GM21825 (cell line): ENCODE results near the gene RNF212.

Experiments used
- ATAC-seq: cut with Tn5 transposase; IDR thresholded peaks from one replicate; pipeline ENCODE4 v1.9.1; 2021; ENCODE audit warnings: mild to moderate bottlenecking, moderate library complexity; ENCODE audit not compliant: unreplicated experiment

Gene RNF212

DNA sequence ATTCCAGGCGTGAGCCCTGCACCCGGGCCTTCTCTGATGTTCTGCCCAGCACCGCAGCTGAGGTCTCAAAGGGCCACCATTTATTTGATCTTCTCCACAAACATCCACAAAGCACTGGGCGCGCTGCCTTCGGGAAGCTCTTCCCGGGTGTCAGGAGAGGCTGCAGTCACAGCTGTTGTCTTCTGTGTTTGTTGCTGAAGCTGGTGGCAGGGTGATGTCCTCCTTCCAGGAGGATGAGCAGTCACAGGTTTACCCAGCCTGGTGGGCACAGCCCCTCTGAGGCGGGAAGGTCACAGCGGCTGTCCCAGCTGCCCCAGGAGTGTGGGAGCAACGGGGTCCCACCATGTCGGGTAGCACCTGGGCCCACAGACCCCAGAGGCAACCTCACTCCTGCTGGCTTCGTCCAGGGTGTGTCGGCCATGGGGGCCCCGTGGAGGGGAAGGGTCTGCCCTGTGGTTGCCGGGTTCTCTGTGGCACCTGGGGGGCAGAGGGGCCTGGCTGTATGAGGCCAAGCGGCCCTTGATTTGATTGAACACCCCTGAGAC, 74.3 kb downstream of the RNF212 start:
- ATAC-seq: no peak

DNA sequence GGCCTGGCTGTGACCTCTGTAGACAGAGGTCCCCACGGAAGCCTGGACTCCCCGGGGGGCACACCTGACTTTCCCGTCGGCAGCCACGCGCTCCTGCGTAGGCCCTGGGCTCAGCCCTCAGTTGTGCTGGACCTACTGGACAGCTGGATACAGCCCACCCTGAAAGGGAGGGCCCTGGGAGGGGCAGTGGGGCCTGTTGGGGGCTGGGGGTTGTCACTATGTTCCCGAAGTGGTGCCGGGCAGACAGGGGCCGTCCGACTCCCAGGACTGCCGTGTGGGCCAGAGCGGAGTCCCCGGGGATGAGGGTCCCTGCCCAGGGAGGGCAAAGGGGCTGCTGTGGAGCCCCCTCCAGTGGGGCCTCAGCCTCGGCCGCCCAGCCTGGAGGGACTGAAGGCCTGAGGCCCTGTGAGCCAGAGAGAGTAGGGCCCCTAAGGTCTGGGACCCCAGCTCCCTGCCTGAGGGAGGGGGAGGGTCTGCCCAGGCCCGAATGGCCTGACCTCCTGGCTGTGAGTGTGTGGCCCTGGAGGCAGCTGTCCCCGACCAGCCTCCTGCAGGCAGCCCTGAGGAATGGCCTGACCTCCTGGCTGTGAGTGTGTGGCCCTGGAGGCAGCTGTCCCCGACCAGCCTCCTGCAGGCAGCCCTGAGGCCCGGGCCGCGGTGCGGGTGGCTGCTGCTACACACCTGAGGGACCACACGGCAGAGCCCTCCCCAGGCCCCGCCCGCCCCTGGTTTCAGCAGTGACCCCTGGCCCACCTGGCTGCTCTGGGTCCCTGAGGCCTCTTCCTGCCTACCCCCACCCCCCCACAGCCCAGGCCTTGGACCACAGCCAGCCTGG, 76.2 kb downstream of the RNF212 start:
- ATAC-seq: no peak

DNA sequence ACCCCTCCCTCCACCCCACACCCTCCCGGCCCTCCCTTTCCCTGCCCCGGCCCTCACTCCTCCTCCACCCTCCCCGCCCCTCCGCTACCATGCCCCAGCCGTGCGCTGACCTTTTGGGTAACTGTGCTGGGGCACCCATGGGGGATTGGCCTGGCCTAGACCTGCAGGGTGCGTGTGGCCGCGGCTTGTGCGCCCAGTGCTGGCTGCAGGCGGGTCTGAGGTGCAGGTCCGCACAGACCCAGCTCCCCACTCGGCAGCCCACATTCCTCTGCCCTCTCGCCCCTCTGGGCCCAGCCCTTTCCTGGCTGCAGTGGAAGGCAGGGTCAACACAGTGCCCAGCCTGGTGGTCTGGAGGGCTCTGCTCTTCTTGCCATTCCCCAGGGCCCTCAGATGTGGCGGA, 77.3 kb downstream of the RNF212 start:
- no peak for ATAC-seq

DNA sequence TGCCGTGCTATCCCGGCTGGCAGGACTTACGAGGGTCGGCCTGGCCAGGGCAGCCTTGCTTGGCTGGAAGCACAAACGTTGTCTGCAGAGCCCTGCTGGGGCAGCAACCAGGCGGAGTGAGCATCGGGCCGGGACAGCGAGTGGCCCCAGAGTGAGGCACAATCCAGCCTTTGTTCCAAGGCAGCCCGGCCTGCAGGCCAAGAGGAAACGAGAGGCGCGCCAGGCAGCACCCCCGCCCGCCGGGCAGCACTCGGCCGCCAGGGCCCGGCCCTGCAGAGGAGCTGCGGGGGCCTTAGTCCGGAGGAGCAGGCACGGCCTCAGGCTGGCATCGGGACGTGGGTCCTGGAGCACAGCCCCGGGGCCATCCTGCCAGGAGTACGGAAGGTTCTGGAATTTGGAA, 77.9 kb downstream of the RNF212 start:
- no peak for ATAC-seq

DNA sequence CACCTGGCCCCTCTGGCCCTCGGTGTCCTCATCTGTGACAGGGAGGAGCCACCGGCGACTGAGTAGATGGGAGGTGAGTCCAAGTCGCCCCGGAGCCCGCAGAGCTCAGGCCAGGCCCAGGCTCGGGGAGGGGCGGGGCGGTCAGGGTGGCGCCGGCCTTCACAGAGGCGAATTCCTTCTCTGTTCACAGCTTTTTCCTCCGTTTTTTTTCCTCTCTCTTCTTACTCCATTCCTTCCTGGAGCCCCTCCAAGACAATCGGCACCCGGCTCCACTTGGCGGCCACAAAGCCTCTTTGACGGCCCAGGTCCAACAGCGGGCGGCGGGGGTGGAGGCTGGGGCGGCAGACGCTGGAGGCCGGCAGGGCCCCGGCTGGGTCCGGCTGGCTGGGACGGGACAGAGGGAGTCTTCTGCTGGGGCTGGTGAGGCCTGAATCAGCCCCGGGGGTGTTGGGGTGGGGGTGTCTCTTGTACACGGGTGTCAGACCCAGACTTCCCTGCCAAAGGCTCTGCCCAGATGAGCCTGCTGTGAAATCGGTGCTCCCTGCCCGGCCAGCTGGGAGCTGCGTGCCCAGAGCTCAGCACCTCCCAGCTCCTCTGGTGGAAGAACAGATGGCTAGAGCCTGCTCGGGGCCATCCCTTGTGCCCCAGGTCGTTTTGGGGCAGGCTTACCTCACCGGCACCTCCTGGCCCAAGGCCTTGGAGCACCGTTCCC, 79.4 kb downstream of the RNF212 start:
- ATAC-seq: no peak

DNA sequence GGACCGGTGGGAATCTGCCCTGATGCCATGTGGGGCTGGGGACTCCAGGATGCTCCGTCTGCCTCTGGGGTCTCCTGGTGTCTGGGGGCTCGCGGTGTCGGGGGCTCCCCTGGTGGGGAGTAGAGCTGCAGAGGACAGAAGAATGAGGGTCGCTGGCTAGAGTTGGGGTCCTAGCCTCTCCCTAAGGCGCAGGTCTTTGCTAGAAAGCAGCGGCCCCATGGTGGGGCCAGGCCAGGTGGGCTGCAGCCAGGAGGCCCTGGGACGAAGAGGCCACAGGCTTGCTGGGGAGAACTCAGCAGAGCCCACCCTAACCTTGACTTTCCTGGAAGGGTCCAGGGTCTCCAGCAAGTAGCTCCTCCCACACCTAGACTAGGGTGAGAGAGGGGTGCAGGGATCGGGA, 80.5 kb downstream of the RNF212 start:
- no peak for ATAC-seq

DNA sequence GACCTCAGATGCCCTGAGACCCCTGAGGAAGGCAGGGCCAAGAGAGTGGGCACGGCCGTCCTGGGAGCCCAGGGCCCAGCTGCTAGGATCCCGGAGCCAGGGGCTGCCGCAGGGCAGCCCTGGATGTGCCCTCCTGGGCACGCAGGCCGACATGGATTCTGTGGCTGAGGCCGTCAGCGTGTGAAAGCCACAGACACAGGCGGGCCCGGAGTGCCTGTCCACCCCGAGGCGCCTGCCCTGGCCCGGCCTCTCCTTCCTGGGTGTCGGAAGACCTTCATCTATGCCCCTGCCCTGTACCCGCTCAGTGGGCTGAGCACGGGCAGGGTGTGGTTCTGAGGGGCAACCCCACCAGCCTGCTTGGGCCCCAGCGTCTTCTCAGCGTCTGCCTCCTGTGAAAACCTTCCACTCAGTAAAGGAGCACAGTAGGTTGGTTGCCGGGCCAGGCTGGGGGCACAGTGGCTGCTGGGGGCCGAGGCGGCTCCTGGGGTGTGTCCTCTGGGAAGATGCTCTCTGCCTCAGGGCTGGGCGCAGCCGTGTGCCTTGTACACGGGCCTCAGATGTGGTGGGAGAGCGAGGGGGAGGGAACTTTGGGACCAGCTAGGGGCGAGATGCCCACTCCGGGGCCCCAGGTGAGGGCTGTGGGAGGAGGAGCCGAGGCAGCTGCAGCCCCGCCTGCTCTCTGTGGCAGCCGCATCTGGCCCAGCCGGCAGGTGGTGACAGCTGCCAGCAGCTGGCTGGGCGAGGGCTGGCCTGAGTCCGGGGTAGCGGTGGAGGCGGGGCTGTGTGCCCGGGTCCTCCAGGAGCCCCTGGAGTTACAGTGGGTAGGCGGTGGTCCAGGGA, 81.2 kb downstream of the RNF212 start:
- ATAC-seq: no peak

DNA sequence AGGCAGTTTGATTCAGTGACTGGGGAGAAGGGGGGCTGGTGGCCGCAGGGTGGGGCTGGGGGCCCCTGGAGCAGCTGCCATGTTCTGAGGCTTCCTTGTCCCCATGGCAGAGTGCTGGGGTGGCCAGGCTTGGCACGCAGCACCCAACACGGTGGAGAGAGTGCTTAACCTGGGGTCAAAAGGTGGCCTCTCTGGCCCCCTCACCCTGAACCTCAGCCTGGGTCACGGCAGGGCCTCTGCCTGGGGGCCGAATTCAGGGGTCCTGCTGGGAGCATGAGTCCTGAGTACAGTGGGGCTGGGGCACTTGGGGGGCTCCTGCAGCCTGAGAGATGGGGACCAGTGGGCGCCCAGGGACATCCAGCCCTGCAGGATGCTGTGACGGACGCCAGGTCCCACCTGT, 82.0 kb downstream of the RNF212 start:
- no peak for ATAC-seq

DNA sequence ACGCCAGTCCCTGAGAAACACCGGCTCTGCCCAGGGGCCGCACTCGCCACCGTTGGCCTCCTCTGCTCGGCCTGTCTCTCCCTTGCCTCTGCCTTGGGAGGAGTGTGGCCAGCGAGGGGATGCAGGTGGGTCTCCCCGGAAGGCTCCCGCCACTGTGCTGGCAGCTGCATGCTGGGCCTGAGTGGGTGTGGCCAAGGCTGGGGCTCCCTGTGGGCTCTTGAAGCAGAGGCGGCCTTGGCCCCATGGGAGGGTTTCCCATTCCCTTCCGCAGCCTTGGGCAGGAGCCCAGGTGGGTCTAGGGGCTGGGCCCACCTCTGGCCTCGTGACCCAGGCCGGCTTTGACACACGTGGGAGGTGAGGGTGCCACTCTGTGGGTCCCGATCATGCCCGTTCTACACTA, 82.8 kb downstream of the RNF212 start:
- no peak for ATAC-seq

DNA sequence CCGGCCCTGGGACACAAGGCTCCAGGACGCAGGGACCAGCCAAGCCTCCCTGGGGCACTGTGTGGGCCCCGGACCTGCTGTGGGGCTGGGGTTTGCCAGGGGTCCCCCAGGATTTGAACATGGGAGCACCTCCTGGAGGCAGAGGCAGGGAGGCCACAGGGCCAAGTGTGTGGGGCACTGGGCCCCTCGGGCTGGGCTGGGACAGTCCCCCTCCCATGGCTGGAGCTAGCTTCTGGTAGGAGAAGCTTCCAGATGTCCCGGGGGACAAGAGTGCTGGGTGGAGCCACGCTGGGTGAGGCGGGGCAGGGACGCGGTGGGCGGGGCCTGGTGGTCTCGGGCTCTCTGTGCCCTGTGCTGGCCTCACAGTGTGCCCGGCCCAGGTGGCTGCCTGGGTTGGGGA, 83.3 kb downstream of the RNF212 start:
- ATAC-seq: no peak

DNA sequence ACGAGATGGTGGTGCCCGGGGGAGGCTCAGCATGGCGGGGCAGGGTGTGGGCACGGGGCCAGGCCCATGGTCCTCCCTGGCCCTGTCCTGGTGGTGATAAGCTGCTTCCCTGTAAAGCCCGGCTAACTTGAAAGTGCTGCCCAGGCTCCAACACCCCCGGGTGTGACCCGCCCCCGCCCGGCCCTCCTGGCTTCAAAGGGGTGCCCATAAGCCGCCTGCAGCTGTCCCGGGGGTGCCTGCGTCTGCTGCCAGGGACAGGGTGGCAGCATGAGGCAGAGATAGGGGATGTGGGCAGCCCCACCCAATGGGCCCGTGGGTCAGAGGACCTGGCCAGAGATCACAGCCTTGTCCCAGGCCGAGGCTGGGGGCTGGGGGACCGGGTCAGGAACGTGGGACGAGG, 83.8 kb downstream of the RNF212 start:
- ATAC-seq: no peak

DNA sequence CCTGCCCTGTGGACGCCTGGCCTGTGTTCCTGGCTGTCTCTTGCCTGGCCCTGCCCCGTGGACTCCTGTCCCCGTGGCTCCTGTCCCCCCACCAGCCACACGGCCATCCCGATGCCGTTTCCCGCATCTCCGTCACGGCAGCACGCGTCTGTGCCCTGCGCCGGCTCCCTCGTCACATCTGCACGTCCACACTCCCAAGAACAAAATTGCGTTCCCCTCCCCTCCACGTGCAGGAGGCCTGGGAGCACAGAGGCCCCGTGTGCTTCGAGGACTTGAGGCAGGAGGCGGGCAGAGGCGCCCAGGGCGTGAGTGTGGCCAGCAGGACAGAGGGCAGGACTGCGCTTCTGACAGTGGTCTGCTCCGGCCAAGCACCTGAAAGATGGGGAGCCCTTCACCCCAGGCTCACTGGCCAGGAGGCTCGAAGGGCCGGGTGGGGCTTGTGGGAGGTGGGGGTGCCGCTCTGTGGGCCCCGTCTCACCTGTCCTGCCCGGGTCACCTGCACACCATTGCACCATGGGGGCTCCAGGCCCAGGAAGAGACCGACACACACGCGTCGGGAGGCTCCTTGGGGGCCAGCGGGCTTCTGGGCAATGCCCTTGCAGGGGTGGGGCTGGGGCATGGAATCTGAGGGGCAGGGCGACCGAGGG, 84.7 kb downstream of the RNF212 start:
- ATAC-seq: no peak

DNA sequence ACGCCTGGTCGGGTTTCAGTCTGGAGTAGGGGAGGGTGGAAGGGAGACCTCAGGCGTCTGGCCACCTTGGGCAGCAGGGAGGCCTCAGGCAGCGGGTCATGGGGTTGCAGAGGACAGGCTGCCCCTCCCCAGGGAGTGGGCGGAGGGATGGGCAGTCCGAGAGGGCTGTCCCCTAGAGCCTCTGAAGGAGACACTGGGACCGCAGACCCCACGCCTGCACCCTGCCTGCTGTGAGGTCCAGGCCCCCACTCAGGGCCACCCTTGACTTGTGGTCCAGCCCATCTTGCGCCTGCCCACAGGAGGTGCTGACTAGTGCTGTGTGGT, 85.5 kb downstream of the RNF212 start:
- ATAC-seq: no peak

DNA sequence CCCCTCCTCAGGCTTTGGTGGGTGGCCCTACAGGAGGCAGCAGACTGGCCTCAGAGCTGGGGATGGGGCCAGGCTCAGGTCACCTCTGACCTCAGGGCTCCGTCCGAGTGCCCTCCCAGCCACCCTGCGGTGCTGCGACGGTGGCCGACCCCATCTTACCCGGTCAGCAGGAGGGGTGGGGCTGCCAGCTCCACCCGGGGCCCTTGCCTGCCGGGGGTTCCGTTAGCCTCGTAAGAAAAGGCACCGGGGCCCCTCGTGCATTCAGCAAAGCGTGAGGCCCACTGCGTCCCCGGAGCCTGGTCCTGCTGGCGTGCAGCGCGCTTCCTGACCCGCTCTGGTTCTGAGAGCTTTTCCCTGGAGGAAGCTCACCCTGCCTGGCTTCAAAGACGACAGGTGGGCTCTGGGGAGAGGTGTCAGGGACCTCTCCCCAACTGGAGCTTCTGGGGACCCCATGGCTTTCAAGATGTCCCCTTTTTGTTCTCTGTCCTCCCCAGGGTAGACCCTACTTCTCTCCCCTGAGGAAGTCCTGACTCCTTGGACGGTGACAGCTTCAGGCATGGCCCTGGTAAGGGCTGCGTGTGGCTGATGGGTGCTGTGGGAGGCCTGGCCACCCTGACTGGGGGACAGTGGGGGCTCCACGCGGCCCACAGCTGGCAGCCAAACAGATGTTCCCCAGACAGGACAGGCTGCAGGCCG, 86.0 kb downstream of the RNF212 start:
- ATAC-seq: no peak

DNA sequence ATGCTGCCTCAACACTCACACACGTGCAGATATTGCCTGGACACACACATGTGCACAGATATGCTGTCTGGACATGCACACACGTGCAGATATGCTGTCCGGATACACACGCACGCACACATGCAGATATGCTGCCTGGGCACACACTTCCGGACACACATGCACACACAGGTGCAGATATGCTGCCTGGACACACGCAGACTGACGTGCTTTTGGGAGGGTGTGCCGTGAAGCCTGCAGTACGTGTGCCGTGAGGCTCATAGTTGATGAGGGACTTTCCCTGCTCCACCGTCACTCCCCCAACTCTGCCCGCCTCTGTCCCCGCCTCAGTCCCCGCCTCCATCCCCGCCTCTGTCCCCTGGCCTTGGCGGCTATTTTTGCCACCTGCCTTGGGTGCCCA, 87.2 kb downstream of the RNF212 start:
- peak; percentile 59 for ATAC-seq

DNA sequence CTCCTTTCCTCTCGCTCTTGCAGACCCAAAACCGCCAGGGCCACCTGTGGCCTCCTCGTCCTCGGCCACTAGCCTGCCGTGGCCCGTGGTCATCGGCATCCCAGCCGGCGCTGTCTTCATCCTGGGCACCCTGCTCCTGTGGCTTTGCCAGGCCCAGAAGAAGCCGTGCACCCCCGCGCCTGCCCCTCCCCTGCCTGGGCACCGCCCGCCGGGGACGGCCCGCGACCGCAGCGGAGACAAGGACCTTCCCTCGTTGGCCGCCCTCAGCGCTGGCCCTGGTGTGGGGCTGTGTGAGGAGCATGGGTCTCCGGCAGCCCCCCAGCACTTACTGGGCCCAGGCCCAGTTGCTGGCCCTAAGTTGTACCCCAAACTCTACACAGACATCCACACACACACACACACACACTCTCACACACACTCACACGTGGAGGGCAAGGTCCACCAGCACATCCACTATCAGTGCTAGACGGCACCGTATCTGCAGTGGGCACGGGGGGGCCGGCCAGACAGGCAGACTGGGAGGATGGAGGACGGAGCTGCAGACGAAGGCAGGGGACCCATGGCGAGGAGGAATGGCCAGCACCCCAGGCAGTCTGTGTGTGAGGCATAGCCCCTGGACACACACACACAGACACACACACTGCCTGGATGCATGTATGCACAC, 88.3 kb downstream of the RNF212 start:
- no peak for ATAC-seq

DNA sequence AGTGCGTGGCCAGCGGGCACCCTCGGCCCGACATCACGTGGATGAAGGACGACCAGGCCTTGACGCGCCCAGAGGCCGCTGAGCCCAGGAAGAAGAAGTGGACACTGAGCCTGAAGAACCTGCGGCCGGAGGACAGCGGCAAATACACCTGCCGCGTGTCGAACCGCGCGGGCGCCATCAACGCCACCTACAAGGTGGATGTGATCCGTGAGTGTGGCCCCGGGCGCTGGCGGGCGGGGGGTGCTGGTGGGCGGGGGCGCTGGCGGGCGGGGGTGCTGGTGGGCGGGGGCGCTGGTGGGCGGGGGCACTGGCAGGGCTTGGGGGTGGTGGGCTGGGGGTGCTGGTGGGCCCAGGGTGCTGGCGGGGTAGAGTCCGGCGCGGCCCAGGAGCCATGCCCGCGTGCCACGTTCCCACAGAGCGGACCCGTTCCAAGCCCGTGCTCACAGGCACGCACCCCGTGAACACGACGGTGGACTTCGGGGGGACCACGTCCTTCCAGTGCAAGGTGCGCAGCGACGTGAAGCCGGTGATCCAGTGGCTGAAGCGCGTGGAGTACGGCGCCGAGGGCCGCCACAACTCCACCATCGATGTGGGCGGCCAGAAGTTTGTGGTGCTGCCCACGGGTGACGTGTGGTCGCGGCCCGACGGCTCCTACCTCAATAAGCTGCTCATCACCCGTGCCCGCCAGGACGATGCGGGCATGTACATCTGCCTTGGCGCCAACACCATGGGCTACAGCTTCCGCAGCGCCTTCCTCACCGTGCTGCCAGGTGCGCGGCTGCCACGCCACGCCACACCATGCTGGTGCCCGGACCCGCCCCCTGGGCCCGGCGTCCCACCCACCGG, 89.2 kb downstream of the RNF212 start:
- no peak for ATAC-seq

DNA sequence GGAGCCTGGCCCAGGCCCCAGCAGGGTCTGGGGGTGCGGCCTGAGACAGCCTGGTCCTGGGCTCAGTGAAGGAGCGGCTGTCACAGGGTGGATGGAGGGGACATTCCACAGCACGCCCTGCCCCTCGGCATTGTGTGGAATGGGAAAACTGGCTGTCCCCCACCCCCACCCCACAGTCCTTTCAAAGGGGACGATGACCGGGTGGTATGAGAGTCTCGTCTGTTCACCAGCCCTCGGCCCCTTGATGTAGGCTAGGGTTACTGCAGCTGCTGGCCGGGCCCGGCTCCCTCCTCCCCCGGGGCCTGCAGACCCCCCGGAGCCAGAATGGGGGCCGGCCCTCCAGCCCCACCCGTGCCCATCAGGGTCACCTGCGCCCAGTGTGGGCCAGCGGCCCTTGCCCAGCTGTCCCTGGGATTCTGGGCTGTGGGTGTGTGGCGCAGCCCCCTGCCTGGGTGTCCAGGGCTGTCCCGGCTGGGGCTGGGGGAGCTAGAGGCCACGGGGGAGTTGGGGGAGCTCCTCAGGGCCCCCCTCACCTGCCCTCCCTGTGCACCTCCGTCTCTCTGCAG, 90.2 kb downstream of the RNF212 start:
- ATAC-seq: no peak

DNA sequence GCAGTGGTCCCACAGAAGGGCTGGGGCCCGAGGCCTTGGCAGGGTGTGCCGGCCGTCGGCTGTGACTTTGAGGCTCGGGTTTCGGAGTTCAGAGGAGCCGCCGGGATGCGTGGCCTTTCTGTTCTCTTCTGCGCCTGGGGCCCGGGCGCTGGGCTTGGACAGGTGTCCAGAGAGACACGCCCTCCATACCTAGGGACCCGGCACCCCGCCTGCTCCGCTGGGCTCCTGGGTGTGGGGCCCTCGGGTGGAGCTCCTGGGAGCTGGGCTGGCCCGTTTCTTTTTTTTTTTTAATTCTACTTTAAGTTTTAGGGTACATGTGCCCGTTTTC, 90.7 kb downstream of the RNF212 start:
- ATAC-seq: no peak
